Stromal cell of bone marrow (primary cell): Measurements from ENCODE around the gene C1QTNF9.
"Not testable (repeated sequence)": the region's sequence is repeated elsewhere in the genome, so short reads cannot be mapped to it uniquely, and the experiment has no call there.

Experiments
- DNase-seq: peaks from one replicate; pipeline ENCODE4 v3.0.0-alpha.2; 2012; ENCODE audit warnings: low read depth

The C1QTNF9 gene

GRCh38 chr13:24282256-24282655 is 27.1 kb upstream of the C1QTNF9 start:
- DNase-seq, result no peak

- DNase-seq, result no peak
These were observed 24.4 kb upstream of the C1QTNF9 start for GRCh38 chr13:24284889-24285565.

GRCh38 chr13:24286624-24287023 is 22.8 kb upstream of the C1QTNF9 start:
- no peak for DNase-seq

GRCh38 chr13:24287748-24288287 is 21.6 kb upstream of the C1QTNF9 start:
- DNase-seq, result no peak

- no peak for DNase-seq
These were observed 20.5 kb upstream of the C1QTNF9 start for GRCh38 chr13:24288870-24289269.

- DNase-seq, result no peak
These were observed 19.0 kb upstream of the C1QTNF9 start for GRCh38 chr13:24290280-24290932.

- DNase-seq, result no peak
These were observed 16.9 kb upstream of the C1QTNF9 start for GRCh38 chr13:24292481-24292880.

GRCh38 chr13:24293746-24294145 is 15.6 kb upstream of the C1QTNF9 start:
- no peak for DNase-seq

GRCh38 chr13:24299488-24300114 is 9.8 kb upstream of the C1QTNF9 start:
- no peak for DNase-seq

- no peak for DNase-seq
These were observed 7.9 kb upstream of the C1QTNF9 start for GRCh38 chr13:24301434-24301833.

GRCh38 chr13:24301911-24302310 is 7.5 kb upstream of the C1QTNF9 start:
- DNase-seq, result no peak

GRCh38 chr13:24304620-24305019 is 4.8 kb upstream of the C1QTNF9 start:
- no peak for DNase-seq

GRCh38 chr13:24306632-24307031 is 2.7 kb upstream of the C1QTNF9 start:
- no peak for DNase-seq

- no peak for DNase-seq
These were observed 1.9 kb upstream of the C1QTNF9 start for GRCh38 chr13:24307211-24308067.

- no peak for DNase-seq
These were observed 1.3 kb upstream of the C1QTNF9 start for GRCh38 chr13:24308068-24308445.

GRCh38 chr13:24308488-24309020 is 826 bp upstream of the C1QTNF9 start:
- DNase-seq, result no peak

- no peak for DNase-seq
These were observed 4.1 kb downstream of the C1QTNF9 start for GRCh38 chr13:24313439-24313838.

- not testable (repeated sequence) for DNase-seq
These were observed 8.5 kb downstream of the C1QTNF9 start for GRCh38 chr13:24317835-24318234.

- DNase-seq, result not testable (repeated sequence)
These were observed 9.5 kb downstream of the C1QTNF9 start for GRCh38 chr13:24318878-24319277.

- not testable (repeated sequence) for DNase-seq
These were observed 10.3 kb downstream of the C1QTNF9 start for GRCh38 chr13:24319641-24320040.

GRCh38 chr13:24321416-24321815 is 12.0 kb downstream of the C1QTNF9 start:
- not testable (repeated sequence) for DNase-seq

GRCh38 chr13:24322470-24322869 is 13.1 kb downstream of the C1QTNF9 start:
- DNase-seq, result not testable (repeated sequence)
